GM18519 (cell line): Measurements from ENCODE around the gene ULK4.

Experiments
- ATAC-seq: cut with Tn5 transposase; IDR thresholded peaks from one replicate; pipeline ENCODE4 v1.9.1; 2021; ENCODE audit warnings: mild to moderate bottlenecking, moderate library complexity; ENCODE audit not compliant: unreplicated experiment, low FRiP score

The ULK4 gene

DNA sequence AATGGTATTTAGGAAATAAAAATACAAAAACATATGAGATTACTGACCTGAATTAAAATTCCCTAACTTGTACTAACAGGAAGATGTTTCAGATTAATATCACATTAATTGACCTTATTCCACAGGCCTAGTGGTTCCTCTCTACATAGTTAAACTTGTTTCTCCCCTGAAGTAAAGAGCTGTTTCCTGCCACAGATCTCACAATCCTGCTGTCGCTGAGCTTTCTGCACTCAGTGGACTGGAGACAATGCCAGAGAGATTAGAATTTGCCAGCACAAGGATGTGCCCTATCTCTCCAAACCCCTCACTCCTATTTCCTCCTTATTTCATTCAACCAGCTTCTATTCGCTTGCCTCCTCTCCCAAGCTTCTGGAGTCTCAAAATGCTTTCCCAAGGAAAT, 632.0 kb downstream of the ULK4 start:
- ATAC-seq = no peak

DNA sequence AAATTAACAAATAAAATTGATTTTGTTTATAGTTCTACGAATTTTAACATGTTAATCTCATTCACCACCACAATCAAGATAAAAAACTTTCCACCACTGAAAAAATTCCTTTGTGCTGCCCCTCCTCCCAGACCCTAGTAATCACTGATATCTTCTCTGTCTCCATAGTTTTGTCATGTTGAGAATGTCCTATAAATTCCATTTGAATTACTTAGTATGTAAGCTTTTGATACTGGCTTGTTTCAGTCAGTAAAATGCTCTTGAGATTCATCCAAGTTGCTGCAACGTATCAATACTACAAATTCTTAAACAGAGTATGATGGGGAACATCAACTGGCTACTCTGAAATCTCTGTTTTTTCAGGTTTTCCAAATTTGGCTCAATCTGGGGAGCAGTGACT, 633.0 kb downstream of the ULK4 start:
- no peak for ATAC-seq

DNA sequence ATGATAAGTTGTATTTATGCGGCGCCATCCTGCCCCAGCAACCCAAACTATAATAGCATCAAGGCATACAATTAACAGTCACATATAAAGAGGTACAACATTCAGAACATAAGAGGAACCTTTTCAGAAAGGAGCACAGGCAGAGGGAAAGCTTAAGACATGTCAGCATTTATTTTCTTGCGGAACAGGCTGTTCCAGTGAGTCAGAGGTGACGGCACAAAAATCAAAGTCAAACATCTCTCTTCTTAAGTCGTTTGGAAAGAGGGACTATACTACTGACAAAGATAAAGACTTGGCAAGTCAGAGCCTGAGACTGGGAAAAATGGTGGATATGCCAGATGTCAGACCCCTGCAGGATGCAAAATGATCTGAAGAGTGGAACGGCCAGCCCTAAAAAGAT, 634.2 kb downstream of the ULK4 start:
- no peak for ATAC-seq

DNA sequence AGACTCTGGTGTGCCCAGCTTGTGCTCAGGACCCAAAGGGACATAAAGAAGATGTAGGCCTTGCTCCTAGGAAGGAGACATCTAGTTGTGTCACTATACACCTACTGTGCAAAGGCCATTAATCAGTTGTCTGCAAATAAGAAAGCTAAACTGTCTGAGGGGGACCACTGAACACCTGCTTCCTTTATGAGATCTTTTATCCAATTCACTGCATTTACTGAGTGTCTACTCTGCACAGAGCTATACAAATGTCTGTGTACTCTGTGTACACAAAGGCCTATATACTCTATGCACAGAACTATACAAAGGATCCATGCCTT, 637.8 kb downstream of the ULK4 start:
- ATAC-seq = no peak

DNA sequence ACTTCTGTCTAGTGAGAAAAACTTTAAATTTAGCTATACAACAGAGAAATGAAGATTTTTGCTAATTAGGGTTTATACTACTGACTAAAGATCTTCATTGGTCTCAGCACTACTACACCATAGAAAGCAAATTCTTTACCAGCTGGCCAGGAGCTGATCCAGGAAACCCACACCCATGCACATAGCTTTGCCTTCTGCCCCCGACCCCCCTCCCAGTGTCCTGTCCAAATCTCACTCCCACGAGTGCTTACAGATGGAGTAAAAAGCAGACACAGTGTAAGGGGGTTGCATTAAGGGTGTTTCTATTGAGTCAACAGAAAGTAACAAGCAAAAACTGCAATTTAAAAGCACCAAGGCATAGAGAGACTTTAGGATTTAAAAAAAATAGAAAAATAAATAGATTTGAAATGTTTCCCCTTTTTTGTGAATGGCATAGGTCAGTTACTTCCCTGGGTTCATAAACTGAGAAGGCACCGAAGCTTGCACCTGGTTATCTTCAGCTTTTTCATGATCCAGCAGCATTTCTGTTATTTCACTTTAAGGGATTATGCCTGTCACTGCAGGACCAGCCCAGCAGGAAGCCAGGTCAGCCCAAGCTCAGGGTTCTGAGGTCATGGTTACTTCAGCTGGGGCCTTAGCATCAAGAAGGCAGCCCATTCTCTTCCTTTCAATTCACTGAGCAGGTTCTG, 638.3 kb downstream of the ULK4 start:
- ATAC-seq = no peak

DNA sequence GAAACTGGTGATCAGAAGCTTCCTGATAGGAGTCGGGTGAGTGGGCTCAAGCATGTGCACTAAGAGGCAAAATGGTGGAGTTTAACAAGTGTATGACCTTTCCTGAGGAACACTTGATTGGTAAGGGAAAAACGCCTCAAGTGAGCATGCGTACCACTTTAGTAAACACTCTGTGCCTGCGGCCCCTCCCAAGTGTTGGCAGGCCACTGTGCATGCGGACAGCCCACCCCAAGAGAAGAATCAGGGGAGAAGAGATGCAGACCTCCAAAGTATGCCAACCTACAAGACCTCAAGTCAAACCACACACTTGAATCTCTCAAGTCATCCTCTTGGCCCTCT, 640.3 kb downstream of the ULK4 start:
- ATAC-seq = no peak

DNA sequence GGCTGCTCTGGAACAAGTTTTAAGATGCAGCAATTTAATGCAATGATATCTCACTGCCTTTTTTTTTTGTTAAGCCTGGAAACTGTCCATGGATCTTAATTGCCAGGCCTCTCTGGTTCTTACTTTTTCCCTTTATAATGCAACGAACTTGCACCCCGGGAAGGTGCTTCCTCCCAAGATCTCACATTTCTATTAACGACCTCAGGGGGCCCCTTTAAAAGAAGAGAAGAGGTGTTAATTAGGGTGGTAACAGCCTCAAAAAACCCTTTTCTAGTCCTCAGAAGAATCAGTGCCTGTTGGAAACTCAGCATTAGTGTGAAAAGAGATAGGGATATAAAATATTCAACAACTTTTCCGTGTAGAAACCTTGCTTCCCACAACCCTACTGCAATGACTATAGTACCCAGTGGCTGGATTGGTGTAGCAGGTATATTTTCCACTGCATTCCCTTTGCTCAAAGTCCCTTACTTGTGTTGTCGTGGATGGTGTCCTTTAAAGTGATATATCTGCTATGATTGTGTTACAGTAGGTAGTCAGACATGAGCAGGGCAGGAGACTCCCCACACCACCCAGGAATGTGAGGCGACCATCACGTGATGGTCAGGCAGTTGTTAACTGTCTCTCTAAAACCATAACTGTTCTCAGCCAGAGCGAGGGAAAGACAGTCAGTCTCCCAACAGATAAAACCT, 640.8 kb downstream of the ULK4 start:
- ATAC-seq = no peak

DNA sequence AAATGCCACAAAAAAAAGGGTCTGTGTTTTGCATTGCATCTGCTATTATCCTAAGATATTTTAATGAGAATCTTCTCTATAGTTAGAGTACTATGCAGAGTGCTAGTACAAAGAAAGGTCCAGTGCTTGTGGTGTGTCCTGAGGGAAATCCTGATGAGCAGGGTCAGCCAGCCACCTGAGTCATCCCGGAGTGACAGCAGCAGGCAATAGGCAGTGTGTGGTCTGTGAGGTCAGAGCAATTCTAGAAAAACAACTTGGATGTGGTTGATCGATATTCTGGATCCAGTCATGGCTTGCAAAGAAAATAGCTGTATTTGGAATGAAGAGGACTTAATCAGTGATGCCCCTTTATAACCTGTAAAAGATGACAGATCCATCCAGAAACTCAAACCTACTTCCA, 643.4 kb downstream of the ULK4 start:
- ATAC-seq = no peak

DNA sequence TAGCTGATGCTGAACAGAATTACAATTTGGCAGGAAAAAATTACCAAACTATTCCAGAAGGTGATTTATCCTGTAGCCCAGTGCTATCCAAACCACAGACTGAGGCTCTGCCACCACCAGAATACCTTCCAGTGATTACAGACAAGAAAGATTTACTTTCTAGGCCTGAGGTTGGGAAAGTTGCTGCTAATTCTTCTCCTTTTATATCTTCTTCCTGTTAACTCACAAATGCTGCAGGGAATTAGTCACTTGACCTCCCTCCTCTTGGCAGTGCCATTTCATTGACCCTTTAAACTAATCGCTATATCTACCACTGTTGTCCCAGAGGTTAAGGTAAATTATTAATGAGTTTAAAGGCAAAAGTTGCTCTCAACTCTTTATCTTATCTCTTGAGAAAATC, 644.2 kb downstream of the ULK4 start:
- no peak for ATAC-seq

DNA sequence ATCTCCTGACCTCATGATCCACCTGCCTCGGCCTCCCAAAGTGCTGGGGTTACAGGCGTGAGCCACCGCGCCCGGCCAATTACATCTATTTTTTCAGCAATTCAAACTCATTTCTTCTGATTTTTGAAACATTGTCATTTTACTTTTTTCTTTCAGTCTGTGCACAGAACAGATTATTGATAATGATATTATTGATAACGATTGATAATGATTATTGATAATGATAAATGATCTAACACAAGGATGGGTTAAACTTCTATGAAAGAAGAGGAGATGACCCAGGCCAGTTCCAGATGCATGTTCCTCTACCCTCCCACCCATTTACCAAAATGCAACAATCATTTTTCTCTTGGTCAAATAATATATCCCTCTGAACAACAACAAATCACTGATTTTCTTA, 644.6 kb downstream of the ULK4 start:
- no peak for ATAC-seq

DNA sequence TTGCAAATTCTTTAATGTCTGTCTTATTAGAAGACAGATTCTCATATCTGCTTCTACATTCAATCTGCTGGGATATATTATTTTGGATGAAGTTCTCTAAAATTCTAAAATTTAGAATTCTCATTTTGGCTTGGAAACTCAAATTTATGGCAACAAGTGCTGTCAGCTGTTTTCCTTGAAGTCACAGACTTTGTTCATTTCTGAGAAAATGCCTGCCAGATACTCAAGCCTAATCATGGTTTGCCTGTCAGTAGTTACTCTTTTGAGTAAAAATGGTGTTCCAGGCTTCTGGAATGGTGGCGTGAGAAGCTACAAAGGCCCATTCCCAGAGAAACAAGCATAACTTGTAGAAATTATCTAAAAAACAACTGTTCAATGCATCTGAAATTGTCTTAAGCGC, 646.8 kb downstream of the ULK4 start:
- ATAC-seq = no peak

DNA sequence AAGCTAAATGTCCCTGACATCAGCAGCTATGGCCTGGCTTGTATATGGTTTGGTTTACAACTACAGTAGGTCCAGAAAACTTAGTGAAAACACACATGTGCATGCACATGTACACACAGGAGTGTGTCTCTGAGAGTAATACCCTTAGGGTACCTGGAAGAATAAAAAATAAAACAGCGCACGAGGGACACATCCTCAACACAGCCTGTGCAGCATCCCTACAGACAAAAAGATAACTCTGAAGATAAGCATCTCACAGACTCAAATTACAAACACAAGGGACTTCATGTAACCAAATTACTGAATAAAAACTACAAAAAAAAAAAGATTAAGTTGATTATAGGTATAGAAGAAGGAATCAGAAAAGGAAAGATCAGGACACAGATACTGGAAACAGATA, 653.8 kb downstream of the ULK4 start:
- ATAC-seq = no peak

DNA sequence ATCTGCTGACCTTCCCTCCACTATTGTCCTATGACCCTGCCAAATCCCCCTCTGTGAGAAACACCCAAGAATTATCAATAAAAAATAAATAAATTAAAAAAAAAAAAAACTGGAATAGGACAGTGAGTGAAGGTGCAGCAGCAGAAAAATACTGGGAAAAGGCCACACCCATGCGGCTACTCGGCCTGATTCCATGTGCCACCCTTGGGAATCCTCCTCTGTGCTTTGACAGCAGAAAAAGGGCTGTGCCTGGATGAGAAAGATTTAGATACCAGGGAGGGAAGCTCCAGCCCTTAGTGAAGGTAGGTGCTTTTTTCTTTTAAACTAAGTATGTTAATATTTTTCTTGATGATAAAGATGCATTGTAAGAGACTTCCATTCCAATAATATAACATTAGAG, 654.8 kb downstream of the ULK4 start:
- no peak for ATAC-seq

DNA sequence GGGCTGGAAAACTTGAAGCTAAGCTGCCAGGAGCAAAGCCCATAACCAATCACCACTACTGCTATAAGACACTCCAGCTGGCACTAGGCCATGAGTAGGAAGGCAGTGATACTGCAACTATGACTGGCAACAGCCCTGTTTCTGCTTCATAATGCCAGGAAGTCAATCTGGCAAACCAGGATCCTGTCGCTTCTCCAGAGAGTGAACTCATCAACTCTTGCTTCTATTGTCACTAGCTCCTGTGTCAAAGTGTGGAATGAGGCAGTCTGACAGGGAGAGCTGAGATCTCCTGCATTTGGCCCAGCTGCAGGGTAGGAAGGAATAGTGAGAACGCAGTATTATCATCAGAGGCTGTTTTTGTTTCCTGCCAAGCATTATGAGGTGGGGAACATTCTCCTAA, 657.3 kb downstream of the ULK4 start:
- no peak for ATAC-seq

DNA sequence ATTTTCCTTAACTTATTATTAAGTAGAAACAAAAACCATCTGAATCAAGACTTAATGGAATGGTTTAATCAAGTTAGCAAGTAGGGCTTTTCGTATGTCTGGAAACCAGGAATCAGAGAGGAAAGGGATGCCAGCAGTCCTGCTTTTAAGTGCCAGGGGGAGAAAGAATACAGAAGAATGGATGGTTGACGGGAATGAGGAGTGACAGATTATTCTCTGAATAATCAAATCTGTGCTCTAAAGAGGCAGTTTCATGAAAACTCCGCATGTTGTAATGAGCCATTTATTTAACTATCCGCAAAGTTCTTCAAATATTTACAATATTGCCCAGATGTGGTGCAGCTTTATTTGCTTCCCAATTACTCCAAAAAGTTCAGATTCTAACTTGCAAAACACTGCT, 659.6 kb downstream of the ULK4 start:
- no peak for ATAC-seq

DNA sequence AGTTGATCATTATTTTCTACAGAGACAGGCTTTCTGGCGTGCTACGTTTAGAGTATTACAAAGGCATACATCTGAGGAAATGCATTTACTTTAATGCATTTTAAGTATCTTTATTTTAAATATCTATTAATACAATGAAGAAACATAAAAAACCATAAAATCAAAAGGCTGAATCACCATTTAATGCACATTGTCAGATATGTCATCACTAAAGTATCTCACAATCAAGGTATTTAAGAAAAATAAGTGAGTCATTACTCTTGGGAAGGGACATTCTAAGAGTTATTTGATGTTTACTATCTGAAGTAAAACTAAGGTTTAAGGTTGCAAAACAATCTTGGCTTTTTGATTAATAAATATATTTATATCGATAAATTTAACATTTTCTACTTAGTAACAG, 660.4 kb downstream of the ULK4 start:
- ATAC-seq = no peak

DNA sequence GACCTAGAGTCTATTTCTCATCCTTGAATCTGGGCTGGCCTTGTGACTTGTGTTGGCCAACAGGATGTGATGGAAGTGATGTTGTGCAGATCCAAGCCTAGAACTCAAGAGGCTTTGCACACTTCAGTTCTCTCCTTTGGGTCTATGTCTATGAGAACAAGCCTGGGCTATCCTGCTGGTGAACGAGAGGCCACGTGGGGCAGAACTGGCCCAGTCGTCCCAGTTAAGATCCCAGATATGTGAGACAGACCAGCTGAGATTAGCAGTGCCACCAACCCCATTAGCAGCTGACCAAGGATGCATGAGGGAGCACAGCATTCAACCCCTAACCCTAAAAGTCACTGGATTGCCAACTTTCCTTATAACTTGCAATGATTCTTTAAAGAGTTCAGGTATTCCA, 662.9 kb downstream of the ULK4 start:
- no peak for ATAC-seq

DNA sequence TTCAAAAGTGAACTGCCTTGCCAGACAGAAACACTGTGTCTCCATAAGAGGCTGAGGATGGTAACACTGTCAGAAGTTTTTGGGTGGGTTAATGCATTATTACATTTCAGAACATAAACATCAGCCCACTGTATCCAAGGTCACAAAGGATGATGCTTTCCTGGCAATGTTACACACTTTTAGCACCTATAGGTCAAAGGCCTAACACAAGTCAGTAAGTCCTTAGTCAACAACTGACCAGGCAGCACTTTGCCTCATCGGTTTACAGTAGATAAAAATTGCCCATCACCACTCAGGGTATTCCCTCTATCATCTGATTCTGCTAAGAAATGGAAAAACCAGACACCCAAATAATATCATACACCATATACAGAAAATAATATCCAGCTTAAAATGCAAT, 664.2 kb downstream of the ULK4 start:
- ATAC-seq = no peak

DNA sequence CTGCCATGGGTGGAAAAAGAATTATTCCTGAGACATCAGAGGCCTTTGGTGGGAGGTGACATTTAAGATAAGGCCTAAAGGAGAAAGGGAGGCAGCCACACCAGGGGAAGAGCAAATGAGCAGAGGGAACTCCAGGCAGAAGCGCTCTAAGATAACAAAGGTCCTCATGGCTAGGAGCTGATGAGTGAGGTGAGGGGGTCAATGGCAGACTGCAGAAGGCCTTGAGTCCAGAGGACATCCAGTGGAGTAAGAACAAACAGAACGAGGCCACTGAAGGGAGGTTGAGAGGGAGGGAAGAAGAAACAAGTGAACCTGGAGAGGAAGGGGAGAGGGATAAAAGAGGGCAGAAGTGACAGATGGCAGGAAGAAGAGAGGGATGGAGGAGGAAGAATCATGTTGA, 665.3 kb downstream of the ULK4 start:
- ATAC-seq = no peak

DNA sequence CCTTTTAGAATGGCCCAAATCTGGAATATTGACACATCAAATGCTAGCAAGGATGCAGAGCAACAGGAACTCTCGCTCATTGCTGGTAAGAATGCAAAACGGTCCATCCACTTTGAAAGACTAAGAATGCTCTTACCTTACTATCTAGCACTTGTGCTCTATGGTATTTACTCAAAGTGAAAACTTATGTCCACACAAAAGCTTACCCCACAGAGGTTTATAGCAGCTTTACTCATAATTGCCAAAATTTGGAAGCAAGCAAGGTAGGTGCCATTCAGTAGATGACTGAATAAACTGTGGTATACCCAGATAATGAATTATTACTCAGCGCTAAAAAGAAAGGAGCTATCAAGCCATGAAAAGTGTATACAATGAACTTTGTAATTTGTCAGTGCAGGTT, 666.2 kb downstream of the ULK4 start:
- ATAC-seq = no peak

DNA sequence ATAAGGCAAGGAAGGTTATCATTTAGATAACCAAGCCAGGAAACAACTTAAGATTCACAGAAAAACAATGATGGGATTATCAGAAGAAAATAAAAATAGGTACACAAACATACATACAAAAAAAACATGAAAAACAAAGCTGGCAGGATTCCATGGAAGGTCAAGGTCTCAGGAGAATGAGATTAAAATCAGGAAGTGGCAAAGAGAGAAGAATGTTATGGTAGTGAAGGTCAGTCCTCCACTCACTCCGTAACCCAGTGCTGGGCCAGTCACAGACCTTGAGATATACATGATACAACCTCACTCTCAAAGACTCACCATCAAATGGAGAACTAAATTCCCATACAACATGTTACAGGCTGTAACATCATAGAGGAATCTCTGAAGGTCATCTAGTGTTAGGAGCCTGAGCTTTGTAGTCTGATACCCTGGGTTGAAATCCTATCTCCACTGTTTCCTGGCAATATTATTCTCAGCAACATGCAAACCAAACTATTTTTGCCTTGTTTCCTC, 668.7 kb downstream of the ULK4 start:
- ATAC-seq = no peak

DNA sequence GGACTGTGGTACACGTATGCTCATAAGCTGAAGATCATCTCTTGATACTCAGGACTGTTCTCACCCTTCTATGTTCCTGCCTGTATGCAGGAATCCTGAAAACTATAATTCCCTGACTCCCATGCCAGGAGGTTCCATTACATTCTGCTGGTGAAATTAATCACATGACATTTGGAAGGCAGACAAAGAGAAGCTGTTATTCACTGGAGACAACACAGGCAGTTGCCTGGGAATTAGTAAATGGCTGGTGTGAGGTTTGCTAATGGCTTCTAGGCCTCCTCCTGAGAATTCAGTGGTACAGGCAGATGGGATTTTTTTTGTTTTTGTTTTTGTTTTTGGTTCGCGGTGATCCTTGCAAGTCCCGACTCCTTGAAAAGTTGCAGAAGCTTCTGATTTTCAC, 671.2 kb downstream of the ULK4 start:
- no peak for ATAC-seq

DNA sequence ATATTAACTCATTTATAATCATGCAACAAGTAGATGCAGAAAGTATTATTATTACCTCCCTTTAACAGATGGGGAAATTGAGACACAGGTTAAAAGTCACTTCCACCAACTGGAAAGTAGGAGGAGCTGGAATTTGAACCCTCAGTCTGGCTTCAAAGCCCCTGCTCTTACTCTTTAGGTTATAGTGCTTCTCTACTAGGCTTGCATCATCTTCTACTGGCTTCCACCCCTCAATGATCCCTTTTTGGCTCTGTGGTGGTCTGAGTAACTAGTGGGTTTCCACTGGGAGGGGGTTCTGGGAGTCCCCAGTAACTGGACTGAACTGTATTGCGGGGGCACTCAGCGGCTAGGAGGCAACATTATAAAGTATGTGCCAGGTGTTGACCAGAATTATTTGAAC, 671.6 kb downstream of the ULK4 start:
- ATAC-seq = no peak
